HG02981 (cell line): ENCODE data around the gene RYR1.
"Not testable (repeated sequence)": the region's sequence is repeated elsewhere in the genome, so short reads cannot be mapped to it uniquely, and the experiment has no call there.

Experiments
- ATAC-seq: cut with Tn5 transposase; IDR thresholded peaks from one replicate; pipeline ENCODE4 v1.9.1; 2021; ENCODE audit warnings: mild to moderate bottlenecking, moderate library complexity; ENCODE audit not compliant: unreplicated experiment

Gene RYR1

DNA sequence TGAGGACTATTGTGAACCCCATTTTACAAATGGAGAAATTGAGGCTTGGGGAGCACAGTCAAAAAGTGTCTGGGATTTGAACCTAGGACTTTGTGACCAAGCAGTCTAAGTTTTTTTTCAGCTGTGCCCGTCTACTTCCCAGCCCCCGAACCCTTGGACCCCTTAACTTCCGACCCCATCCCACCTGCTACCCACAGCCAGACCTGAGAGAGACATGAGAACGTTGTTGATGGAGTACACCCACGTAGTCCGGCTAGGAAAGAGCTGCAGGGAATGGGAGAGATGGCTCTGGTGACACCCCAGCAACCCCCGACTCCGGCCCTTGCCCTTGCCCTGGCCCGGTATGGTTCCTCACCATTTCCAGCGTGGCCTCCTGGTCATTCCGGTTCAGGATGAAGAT lies 166.2 kb downstream of the RYR1 start:
- no peak for ATAC-seq

DNA sequence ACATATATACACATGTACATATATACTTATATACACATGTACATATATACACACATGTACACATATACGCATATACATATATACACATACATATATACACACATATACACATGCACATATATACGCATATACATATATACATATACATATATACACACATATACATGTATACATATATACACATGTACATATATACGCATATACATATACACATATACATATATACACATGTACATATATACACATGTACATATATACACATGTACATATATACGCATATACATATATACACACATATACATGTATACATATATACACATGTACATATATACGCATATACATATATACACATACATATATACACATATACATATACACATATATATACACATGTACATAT lies 169.4 kb downstream of the RYR1 start:
- ATAC-seq, result not testable (repeated sequence)

DNA sequence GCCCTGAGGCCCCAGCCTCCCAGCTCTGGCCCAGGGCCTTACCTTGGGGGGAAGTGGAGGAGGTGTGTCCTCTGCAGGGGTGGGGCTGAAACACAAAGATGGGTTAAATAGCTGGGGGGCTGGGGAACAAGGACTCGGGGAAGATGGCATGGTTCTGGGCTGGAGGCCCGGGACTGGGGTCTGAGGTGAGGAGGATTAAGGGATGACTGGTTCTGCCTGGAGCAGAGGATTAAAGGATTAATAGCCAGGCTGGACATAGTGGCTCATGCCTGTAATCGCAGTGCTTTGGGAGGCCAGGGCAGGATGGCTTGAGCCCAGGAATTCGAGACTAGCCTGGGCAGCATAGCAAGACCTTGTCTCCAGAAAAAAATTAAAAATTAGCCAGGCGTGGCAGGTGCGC lies 172.6 kb downstream of the RYR1 start:
- no peak for ATAC-seq

DNA sequence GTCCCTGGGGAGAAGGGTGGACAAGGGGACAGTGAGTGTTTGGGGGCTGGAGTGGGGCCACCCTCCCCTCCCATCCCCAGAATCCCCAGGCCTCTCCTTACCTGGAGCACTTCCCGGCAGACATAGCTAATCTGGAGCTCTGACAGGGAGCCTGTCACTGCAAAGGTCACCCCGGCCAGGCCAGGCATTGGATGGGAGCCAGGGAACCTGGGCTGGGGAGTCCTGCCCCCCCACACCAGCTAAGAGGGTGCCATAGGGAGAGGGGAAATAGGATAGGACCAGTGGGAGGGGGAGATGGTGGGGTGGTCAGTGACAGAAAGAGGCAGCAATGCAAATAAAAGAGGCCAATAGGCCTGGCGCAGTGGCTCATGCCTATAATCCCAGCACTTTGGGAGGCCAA lies 180.8 kb downstream of the RYR1 start:
- ATAC-seq, result no peak

DNA sequence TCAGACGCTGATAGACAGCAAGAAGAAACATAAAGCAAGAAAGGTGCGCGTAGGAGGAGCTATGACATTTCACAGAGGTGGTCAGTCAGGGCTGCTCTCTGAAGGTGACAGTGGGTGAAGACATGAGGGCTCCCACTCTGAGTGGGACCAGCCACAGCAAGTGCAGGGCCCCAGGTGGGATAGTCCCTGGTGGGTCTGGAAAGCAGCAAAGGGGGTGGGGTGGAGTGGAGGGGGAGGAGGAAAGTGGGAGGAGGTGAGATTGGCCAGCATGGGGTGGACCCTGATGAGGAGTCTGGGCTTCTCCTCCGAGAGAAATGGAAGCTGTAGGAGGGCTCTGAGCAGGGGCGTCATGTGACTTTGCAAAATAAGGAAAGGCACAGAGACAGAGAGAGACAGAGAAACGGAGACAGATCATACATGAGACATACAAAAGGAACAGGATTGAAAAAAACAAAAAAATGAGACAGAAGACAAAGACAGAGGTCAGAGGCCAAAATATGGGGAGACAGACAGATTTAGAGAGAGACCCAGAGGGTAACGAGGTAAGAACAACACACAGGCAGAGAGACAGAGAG lies 181.6 kb downstream of the RYR1 start:
- no peak for ATAC-seq

DNA sequence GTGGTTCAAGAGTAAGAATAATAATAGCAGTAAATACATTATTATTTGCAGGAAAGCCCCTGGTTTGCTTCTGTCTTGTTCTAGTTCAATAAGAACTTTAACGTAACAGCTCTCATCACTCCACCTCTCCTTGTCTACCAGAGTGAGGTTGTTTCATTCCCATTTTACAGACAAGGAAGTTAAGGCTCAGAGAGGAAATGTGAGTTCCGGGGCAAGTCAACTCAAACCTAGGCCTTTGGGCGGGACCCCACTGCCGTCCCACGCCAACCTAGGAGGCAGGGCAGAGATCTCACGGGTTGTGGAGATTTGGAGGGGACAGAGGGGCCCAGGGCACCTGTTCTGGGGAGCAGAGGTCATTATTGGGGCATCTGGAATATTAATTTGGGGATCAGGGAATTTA lies 182.8 kb downstream of the RYR1 start:
- no peak for ATAC-seq

DNA sequence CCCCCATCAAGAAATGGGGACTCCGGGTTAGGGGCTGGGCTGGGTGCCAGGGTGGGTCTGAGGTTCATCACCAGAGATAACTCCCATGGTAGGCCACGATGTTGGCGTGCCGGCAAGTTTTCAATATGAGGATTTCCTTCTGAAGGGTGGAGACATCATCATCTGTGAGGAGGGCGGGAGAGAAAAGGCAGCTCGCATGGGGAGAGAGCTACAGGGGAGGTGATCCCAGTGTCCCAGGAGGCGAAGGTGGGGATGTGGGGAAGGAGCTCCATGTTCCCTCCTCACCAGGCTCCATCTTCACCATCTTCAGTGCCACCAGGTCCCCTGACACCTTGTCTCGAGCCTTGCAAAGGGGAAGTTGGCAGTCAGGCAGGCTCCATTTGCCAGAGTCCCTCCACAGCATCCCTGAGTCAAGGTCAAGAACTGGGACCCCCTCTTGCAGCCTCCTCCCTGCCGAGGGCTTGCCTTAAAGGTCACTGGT lies 183.8 kb downstream of the RYR1 start:
- no peak for ATAC-seq

DNA sequence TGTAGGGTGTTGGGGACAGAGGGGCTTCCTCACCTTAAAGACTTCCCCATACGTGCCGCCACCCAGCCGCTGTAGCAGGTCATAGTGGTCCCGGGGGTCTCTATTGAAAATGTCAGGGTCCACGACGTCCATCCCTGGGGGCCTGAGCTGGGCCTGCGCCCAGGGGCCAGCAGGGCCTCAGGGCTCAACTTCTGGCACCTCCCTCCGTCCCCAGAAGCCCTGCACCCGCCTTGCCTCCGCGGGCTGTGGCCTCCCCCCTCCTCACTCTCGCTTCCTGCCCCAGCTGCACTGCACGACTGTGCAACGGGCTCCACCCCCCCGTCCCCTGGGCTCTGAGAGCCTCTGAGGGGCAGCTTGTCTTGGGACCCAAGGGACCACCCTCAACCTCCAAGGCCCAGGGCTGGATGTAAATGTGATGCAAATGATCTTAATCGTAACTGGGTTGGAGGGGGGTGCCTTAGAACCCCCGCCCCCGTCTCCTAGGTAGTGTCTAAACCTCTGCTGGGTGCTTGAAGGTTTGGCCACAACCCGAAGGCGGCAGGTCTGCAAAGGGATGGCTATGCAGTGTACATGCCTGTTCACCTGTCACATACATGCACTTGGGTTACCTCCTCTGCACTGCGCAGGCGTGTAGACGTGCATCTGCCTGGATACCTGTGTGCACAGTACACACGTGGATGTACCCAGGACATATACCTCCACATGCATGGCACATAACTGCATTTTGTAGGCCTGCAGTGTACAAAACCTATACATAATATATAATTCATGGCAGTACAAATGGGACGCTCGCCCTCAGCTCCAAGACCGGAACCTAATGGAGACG lies 184.5 kb downstream of the RYR1 start, which contains the start of gene MAP4K1:
MAP4K1 (minus strand) TSS at position 190 of the 826 bp plus-strand sequence; CDS start at position 132, 58 bp downstream.
- ATAC-seq, result peak; percentile 54

DNA sequence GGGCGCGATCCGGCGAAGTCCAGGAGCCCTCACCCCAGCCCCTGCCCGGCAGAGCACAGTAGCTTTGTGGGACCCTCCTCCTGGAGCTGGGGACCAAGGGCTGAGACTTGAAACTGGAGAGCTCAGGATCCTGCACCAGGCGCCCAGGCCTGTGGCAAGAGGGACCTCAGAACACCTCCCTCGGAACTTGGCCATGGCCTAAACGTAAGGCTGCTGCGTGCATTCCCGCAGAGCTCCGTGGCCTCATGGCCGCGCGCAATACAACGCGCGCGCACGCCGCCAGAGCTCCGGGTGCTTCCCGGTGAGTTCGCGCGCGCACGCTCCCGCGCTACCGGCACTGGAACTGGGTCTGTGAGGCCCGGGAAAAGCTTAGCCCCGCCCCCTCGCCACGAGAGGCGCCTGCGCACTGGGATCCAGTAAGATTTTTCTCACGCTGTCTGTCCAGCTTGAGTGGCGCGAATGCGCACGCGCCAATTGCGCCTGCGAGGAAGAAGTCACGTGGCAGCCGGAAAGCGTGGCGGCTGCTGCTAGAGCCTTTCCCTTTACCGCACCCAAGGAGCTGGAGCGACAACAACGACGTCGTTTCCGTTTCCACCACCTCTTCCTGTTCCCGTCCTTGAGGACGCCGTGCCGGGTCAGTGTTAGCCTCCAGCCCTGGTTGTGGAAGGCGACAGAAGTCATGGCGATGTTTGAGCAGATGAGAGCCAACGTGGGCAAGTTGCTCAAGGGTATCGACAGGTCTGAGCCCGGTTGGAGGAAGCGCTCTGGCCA lies 185.3 kb downstream of the RYR1 start, which contains the start of gene EIF3K:
EIF3K (plus strand) TSS at position 599 of the 771 bp plus-strand sequence; CDS start at position 680, 81 bp downstream.
- peak; percentile 49 for ATAC-seq

DNA sequence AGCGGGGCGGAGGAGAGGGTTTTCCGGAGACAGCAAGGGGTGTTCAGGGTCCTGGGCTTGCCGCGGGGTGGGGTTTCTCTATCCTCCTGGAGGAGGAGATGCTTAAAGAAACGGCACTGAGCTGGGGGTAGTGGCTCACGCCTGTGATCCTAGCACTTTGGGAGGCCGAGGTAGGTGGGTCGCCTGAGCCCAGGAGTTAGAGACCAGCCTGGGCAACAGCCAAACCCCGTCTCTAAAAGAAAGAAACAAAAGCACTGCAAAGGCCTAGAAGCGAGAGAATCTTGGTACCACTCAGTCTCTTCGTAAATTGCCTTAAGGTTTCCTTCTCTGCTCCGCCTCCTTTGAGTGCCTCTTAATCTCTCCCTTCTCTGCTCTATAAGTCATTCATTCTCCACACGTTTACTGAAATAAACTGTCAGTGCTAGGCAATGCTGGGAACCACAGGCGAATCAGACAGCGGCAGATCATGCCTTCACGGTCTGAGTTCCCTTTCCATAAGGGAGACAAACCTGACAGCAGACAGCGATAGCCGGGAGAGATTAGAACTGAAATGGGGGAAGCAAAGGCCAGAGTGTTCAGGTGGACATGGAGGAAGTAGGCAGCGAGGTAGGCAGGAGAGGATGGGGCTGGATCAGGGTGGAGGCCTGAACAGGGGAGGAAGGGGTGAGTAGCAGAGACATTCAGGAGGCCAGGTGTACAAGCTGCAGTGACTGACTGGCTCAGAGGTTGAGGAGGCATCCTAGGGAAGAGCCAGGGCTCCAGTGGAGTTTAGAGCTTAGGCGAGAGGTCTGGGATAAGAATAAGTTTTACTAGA lies 186.1 kb downstream of the RYR1 start:
- no peak for ATAC-seq

DNA sequence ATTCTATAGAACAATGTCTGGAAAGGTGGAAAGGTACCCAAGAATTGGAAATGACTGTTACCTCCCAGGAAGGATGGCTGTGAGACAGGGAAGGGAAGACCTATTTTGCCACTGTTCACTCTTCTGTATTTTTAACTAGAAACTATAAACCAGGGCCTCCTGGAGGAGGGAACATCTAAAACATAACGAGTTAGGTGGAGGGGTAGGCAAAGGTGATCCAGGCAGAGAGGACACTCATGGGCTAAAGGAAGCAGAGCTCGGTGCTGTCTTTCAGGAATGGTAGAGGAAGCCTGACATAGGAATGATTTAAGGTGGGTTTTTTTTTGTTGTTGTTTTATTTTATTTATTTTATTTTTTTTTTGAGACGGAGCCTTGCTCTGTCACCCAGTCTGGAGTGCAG lies 191.3 kb downstream of the RYR1 start:
- ATAC-seq, result no peak

DNA sequence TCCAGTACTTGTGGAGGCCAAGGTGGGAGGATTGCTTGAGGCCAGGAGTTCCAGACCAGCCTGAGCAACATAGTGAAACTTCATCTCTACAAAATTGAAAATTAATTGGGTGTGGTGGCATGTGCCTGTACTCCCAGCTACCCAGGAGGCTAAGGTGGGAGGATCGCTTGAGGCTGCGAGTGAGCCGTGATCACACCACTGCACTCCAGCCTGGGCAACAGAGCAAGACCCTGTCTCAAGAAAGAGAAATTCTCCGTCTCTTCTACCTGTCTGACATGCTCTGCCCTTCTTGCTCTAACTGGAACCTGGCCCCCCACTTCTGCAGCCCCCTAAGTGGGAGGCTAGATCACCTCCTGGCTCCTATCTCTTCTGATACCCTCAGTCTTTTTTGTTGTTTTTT lies 192.9 kb downstream of the RYR1 start:
- no peak for ATAC-seq

DNA sequence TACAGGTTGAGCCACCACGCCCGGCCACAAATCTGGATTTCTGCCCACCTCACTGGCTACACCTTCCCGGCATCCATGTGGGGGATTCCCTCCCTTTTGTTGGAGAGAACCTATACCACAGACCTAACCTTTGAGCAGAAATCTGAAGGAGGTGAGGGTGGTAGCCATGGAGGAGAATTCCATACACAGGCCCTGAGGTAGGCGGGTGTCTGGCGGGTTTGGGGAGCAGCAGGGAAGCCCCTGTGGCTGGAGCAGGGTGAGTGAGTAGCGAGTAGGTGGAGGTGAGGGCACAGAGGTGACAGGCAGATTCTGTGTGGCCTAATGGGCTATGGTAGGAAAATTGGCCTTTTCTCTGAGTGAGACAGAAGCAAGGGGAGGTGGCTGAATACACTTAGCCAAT lies 196.1 kb downstream of the RYR1 start:
- ATAC-seq, result no peak

DNA sequence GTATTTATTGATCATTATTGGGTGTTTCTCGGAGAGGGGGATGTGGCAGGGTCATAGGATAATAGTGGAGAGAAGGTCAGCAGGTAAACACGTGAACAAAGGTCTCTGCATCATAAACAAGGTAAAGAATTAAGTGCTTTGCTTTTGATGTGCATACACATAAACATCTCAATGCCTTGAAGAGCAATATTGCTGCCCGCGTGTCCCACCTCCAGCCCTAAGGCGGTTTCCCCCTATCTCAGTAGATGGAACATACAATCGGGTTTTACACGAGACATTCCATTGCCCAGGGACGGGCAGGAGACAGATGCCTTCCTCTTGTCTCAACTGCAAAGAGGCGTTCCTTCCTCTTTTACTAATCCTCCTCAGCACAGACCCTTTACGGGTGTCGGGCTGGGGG lies 197.8 kb downstream of the RYR1 start:
- ATAC-seq, result not testable (repeated sequence)

DNA sequence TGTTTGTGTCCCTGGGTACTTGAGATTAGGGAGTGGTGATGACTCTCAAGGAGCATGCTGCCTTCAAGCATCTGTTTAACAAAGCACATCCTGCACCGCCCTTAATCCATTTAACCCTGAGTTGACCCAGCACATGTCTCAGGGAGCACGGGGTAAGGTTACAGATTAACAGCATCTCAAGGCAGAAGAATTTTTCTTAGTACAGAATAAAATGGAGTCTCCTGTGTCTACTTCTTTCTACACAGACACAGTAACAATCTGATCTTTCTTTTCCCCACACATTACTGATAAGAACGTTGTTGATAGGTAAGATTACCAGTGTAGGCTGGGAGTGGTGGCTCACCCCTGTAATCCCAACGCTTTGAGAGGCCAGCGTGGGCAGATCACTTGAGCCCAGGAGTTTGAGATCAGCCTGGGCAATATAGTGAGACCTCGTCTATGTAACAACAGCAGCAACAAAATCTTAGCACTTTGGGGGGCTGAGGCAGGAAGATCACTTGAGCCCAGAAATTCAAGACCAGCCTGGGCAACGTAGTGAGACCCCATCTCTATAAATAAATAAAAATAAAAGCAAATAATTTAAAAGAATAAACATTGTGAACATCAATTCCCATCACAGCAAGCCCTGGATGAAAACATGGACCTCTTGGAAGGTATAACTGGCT lies 198.5 kb downstream of the RYR1 start:
- not testable (repeated sequence) for ATAC-seq

DNA sequence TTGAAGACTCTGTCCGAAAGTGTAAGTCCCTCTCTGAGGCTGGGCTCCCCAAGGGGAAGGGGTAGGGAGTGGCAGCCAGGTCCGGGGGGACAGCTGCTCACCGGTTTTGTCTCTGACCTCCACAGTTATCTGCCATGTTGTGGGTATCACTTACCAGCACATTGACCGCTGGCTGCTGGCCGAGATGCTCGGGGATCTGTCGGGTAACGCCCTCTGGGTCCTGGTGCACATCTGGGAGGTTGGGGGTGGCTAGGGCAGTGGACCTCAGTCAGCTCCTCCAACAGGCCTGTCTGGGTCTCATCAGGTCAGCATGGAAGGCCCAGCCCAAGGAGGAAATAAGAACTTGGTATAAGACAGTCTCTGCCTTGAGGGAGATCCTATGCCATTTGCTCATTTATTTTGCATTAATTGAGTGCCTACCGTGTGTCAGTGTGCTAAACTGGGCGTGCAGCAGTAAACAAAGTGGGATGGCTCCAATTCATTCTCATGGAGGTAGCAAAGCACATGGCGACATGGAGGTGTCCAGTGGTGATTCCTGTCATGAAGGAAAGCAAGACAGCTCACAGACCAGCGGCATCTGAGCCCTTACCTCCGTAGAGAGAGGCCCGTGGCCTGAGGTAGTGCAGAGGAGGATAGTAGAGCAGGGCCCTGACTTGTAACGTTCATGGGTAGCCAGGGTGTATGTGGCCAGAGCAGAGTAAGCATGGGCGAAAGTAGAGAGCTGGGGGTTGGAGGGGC lies 199.2 kb downstream of the RYR1 start:
- ATAC-seq, result no peak

DNA sequence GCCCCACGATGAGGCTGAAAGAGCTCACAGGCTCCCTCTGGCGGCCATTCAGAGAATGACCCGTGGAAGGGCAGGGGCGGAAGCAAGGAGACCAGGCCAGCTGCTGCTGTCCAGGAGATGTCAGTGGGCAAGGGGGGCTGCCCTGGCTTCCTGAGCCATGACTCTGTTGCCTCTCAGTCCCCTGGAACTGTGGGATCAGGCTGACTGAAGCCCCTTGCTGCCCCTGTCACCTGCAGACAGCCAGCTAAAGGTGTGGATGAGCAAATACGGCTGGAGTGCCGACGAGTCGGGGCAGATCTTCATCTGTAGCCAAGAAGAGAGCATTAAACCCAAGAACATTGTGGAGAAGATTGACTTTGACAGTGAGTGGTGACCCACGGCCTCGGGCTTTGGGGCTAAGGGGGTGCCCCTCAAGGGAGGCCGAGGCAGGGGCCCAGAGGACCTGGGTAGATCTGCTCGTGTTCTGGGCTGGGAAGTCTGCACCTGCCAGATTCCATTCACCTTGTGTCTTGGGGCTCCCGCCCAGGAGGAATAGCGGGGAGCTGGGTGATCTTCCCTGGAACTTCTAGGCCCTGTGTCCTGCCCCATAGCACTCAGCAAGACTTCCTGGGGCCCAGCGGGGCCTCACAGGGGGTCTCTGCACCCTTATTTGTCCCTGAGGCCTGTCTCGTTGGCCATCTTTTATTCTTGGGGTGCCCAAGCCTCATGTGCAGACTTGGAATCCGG lies 201.4 kb downstream of the RYR1 start:
- no peak for ATAC-seq

DNA sequence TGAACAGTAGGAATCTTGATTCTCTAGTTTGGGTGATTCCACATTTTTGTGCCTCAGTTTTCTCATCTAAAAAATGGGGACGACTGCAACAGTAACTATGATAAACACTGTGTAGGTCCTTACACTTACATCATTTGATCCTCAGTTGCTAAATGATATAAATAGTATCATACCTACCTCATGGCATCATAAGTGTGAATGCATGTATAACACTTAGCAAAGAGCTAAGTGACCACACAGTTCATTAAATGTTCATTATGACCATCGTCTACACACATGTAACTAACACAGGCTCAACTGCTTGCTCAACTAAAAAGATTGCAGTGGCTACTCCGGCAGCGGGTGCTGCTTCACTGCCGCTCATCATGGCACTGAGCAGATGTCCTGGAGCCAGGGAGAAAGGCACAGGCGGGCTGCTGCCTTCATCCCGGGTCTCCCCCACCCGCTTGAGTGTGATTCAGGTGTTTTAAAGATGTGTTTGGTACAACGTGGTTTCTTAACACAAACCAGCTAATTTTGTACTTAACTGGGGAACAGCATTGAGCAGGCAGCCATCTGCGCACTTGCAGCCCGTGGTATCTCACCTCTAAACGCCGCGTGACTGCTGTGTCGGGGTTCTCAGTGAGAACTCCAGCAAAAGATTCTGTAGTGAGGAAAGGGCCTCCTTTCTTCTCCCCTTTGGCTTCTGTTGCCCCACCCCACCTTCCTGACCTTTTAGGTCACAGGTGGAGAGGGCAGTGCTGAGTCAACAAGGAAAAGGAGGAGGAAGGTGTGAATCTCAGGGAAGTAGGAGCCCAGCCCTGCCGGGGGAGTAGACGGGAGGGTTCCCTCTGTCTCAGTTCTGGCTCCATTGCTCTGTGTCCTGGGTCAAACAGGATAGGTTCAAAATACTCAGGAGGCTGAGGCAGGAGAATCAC lies 202.2 kb downstream of the RYR1 start:
- ATAC-seq, result no peak
